Astrocyte of the spinal cord (primary cell): ENCODE results near the gene PTH2R.
"Not testable (repeated sequence)": the region's sequence is repeated elsewhere in the genome, so short reads cannot be mapped to it uniquely, and the experiment has no call there.

Experiments
- DNase-seq: peaks from one replicate; pipeline ENCODE4 v3.0.0; 2011; ENCODE audit warnings: low read depth, low spot score
- H3K4me3 ChIP-seq: 2 replicates; pipeline ENCODE4 v1.5.1; 2011; ENCODE audit warnings: low read depth, mild to moderate bottlenecking, low read length, moderate library complexity
- in situ Hi-C: cut with HindIII; loops from 2 replicates; pipeline ENCODE4 v1.10.0; 2017; ENCODE audit warnings: low sequenced_read_pairs
- TF ChIP-seq, protein P1 (sequence below): IDR thresholded peaks from 2 replicates; pipeline ENCODE4 v1.5.1; 2012; ENCODE audit warnings: low read depth, mild to moderate bottlenecking, low read length, inconsistent platforms

Gene PTH2R

DNA sequence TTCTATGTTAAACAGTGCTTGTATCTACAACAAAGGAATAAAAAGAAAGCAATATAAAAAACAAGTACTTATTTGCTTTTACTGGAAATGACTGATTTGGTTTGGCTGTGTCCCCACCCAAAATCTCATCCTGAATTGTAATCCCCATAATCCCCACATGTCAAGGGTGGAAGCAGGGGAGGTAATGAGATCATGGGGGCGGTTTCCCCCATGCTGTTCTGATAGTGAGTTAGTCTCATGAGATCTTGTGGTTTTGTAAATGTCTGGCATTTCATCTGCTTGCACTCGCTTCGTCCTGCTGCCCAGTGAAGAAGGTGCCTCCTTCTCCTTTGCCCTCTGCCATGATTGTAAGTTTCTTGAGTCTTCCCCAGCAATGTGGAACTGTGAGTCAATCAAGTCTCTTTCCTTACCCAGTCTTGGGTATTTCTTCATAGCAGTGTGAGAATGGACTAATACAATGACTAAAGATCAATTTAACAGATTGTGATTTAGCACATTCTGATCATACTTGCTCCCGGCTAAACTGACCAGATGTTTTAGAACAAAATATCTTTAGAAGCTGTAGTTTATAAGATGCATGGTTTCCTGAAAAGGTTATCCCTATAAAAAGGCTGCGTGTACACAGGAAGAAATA, 19.9 kb downstream of the PTH2R start:
- no peak overlapping the region for H3K4me3 ChIP-seq
- TF ChIP-seq, protein P1, sequence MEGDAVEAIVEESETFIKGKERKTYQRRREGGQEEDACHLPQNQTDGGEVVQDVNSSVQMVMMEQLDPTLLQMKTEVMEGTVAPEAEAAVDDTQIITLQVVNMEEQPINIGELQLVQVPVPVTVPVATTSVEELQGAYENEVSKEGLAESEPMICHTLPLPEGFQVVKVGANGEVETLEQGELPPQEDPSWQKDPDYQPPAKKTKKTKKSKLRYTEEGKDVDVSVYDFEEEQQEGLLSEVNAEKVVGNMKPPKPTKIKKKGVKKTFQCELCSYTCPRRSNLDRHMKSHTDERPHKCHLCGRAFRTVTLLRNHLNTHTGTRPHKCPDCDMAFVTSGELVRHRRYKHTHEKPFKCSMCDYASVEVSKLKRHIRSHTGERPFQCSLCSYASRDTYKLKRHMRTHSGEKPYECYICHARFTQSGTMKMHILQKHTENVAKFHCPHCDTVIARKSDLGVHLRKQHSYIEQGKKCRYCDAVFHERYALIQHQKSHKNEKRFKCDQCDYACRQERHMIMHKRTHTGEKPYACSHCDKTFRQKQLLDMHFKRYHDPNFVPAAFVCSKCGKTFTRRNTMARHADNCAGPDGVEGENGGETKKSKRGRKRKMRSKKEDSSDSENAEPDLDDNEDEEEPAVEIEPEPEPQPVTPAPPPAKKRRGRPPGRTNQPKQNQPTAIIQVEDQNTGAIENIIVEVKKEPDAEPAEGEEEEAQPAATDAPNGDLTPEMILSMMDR = no peak

DNA sequence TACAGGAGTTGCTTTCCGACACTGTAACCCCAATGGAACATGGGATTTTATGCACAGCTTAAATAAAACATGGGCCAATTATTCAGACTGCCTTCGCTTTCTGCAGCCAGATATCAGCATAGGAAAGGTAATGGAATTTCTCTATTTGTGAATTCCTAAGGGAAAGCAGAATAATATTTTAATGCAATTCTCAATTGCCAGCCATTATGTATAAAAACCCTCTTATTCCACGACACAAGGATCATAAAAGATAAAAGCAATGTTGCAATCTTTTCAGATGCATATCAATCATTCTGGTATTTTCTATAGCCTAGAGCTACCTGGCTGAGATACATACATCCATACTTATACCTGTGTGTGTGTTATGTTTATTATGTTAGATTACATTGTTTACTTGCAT, 31.2 kb downstream of the PTH2R start:
- in situ Hi-C loops = no loop called here
- H3K4me3 ChIP-seq = no peak overlapping the region
- DNase-seq = no peak
- TF ChIP-seq, protein P1 = no peak

More for the DNA sequence above, 19.9 kb downstream of the PTH2R start:
- DNase-seq = no peak
- in situ Hi-C loops = no loop called here

DNA sequence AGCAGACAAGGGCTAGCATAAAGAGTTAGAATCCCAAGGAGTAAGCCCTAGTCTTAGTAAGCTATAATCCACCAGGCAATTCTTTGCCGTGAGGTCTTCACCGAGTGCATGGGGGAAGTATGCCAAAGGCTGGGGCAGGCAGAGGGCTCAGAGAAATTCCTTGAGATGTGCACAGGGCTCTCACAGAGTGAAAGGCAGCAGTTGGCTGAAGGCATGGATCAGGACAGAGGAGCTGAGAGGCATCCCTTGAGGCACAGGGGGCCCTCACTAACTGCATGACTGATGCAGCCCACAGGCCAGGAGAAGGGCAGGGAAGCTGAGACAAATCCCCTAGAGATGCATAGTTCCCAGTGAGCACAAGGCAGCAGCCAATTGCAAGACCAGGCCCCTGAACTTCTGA, 34.1 kb downstream of the PTH2R start:
- DNase-seq = no peak
- in situ Hi-C loops = no loop called here
- no peak overlapping the region for H3K4me3 ChIP-seq
- TF ChIP-seq, protein P1 = no peak

DNA sequence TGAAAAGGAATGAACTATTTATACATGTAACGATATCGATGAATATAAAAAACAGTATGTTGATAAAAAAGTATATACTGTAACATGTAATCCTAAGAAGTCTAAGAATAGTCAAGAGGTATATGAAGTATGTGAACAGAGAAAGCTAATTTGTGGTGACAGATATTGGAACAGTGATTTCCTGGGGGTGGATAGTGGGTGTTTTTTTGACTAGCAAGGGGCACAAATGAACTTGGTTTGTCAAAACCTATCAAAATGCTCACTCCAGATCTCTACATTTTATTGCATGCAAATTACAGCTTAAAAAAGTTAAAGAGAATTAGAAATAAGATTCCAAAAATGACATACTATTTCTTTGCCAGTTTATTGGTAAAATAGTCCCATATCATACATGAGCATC, 35.4 kb downstream of the PTH2R start:
- H3K4me3 ChIP-seq = no peak overlapping the region
- no peak for DNase-seq
- in situ Hi-C loops = no loop called here
- TF ChIP-seq, protein P1 = no peak

DNA sequence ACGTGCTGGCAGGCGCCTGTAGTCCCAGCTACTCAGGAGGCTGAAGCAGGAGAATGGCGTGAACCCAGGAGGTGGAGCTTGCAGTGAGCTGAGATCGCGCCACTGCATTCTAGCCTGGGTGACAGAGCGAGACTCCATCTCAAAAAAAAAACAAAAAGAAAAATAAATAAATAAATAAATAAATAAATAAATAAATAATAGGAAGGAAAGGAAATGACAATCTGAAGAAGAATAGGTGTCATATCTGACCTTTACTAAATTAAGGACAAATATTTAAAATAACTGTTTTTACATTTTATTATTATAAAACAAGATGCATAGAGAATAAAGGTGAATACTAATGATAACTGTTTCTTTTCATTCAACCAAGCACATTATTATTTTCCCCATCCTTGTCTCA, 40.9 kb downstream of the PTH2R start:
- H3K4me3 ChIP-seq, DNase-seq, in situ Hi-C loops: not testable (repeated sequence)

DNA sequence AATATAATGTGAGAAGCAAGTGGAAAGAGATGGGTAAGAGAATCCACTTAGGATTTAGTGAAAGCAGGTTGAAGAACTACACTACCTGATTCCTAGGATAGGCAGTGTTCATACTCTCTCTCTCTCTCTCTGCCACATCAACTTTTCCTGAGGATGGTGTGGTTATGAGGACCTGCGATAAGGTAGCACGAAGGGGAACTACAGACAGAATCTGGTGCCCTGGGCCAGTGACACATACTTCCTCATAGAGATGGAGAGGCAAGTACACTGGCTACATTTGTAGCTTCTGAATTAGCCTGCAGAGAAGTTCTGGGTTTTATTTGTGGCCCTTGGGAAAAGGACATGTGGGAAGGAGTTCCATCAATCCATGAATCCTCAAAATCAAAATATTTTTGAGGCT, 44.5 kb downstream of the PTH2R start:
- in situ Hi-C loops = no loop called here
- TF ChIP-seq, protein P1 = no peak
- H3K4me3 ChIP-seq = no peak overlapping the region
- no peak for DNase-seq

DNA sequence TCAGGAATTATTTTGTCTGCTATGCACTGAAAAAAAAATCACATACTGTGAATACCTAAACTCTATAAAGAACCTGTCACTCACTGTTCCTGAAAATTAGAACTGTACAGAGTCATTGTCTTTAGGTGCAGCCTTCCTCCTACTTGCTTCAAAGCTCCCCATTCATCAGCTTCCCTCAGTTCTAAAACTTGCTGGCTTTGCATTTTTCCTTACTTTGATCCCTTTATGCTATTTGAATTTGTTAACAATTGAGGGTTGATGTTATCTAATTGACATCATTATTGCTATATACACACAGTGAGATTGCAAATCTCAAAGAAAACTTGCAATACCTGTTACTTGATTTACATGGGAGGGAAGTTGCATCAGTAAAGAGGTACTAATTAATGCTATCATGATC, 48.3 kb downstream of the PTH2R start:
- TF ChIP-seq, protein P1 = no peak
- no peak for DNase-seq
- in situ Hi-C loops = no loop called here
- no peak overlapping the region for H3K4me3 ChIP-seq
